GM08714 (cell line): ENCODE data around the gene PSPH.

Experiments used
- H3K4me3 ChIP-seq: fragments of 200-500 bp; sonication (Bioruptor generic); 2 replicates; pipeline ENCODE4 v1.5.1; 2014; ENCODE audit warnings: mild to moderate bottlenecking, low read length, inconsistent platforms
- ZNF274 ChIP-seq: IDR thresholded peaks from 2 replicates; pipeline ENCODE4 v1.6.1; 2012; ENCODE audit warnings: mild to moderate bottlenecking, low read depth, low read length

Gene PSPH

DNA sequence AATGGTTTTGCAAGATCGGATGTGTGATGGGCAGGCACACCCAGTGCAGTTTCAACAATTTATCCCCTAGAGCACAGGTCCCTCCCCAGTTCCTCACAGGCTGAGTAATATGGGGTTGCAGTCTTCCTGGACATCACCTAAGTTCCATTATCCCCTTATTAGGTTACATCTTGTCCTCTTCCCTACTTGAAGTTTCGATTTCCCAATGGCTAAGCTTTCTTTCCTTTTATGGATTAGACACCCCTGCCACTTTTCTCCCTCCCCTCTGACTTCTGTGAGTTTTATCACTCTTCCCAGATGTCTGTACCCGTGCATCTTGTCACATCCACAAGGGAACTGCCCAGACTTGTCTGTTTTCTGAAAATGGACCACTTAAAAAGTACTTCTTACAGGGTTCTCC lies 89.2 kb downstream of the PSPH start:
- TF ChIP-seq ZNF274, result no peak
- H3K4me3 ChIP-seq, result no peak overlapping the region
